PFSK-1 (cell line): ENCODE results near the gene MRPL50.

Source experiments
- POLR2AphosphoS5 ChIP-seq: IDR thresholded peaks from 2 replicates; pipeline ENCODE4 v1.6.1; 2012; ENCODE audit warnings: low read depth, mild to moderate bottlenecking, control low read depth, low read length, moderate library complexity
- REST ChIP-seq, 2 experiments: IDR thresholded peaks; 2 replicates each; pipeline versions ENCODE4 v1.6.1 to v1.8.0; 2011 to 2012; ENCODE audit warnings: low read depth in 2 of 2, low read length in 2 of 2, control low read depth in 1 of 2, inconsistent platforms in 1 of 2, mild to moderate bottlenecking in 1 of 2, moderate library complexity in 1 of 2; ENCODE audit not compliant: insufficient read depth in 1 of 2
- SIN3A ChIP-seq: IDR thresholded peaks from 2 replicates; pipeline ENCODE4 v1.6.1; 2012; ENCODE audit warnings: mild to moderate bottlenecking, low read length, moderate library complexity, borderline replicate concordance; ENCODE audit not compliant: insufficient read depth

- TF ChIP-seq REST (IDR thresholded peaks at IDR 0.05; ENCODE audit: insufficient read depth in 1 of 2, low read depth in 2 of 2, low read length in 2 of 2) (no peak), POLR2AphosphoS5 (no peak), SIN3A (no peak)
Measured at GRCh38 chr9:101354143-101354764, 44.2 kb downstream of the MRPL50 start.
